ENCODE results near the gene CLEC2D.
"Not testable (repeated sequence)": the region's sequence is repeated elsewhere in the genome, so short reads cannot be mapped to it uniquely, and the experiment has no call there.

The CLEC2D gene

DNA sequence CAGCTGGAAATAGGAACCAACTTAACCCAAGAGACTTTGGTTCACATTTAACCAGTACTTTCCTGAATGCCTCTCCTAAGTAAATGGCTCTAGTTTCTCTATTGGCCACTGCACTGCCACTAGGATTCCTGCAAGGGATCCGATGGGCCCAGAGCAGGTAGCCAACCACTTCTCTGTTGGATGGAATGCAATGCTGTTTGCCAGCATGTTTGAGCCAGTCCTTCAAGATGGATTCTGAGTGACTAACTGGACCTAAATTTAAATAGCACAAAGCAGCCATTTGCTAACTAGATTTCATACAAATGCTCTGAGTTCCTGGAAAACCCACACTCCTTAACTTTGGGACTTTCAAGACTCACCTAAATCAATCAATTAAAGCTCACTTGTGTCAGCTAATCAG is 9.5 kb upstream of the CLEC2D start:
- DNase-seq: no peak

DNA sequence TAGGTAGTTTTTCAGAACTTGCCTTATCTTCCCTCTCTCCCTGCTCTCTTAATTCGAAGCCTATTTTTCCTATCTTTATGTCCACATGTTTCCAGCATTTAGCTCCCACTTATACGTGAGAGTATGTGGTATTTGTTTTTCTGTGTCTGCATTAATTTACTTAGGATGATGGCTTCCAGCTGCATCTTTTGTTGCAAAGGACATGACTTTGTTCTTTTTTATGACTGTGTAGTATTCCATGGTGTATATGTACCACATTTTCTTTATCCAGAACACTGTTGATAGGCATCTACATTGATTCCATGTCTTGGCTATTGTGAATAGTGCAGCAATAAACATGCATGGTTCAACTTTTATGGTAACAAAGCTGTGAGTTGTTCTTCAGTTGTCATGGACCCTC is 7.8 kb upstream of the CLEC2D start:
- no peak for DNase-seq

DNA sequence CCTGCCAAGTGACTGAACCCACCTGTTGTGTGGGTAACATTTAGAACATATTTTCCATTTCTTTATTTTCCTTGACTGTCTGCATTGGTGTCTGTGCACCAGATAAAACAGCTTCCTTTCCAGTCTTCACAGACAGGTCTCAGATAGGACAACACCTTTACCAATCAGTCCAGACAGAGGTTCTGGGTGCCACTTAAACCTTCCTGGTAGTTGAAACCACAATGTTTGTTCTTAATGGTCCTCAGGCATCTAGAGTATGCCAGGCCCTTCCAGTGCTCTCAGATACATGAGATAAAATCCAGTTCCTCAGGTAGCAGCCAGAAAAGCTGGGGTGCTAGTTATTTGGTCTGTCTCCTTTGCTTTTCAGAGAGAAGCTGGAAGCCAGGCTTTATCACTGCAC is 7.0 kb upstream of the CLEC2D start:
- DNase-seq: no peak

DNA sequence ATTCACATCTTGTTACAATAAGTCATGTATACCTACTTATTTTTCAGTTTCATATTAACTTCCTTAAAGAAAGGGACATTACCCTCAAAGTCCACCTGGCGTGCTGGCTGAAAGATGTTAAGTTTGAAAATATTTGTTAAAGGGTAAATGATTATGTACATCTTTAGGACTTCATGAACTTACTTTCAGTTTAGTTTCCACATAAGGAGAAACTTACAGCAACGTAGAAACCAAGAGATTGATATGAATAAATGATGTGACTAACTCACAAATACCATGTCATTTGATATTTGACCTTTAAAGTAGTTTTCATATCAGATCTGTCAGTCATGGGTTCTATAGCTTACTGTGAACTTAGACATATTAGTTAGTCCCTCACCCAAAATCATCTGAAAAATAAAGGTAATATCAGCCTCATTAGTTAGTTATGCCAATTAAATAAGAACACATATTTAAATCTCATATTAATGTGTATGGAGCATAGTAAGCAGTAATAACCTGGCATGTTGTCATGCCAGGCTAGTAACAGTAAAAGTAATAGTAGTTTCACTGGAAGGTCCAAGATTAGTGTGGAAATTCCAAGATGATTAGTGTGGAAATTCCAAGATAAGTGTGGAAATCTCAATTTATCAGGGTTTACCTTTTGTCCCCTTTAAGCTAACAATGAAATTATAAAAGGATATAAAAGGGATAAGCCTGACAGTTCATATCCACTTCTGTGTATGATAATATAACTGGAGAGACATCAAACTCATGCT is 1.9 kb upstream of the CLEC2D start:
- DNase-seq: no peak

DNA sequence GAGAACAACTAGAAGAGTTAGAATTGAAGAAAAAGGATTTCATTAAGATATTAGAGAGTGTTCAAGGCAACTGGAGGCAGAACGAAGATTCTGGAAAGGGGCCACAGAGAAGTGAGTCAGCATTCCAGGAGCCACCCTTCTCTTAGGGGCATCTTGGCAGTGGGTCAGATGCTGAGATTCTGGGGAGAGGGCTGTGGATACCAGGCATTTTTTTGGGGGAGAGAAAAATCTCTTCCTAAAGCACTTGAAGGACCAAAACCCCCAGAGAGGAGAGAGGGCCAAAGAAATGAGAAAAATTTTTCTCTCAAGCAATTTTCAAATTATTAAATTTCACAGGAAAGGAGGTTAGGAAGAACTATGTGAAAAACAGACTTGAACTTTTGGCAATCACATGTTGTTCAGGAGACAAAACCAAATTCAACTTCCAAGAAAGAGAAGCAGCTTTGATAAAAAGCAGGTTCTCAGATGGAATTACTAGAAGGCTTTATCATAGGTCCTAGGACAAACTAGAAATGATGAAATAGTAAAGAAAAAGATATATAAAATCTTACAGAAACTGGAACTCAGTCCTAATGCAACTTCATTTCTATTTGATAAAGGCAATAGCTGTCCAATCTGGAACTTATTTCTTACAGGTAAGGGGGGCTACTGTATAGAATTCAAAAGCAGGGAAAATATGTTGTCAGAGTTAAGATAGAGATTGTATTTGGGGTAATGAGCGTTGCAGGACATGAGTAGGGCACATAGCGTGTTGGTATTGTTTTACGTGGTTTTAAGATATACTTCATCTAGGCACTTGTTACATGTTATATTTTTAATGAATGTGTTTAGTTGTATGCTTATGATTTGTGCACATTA is 1.1 kb upstream of the CLEC2D start:
- no peak for DNase-seq

DNA sequence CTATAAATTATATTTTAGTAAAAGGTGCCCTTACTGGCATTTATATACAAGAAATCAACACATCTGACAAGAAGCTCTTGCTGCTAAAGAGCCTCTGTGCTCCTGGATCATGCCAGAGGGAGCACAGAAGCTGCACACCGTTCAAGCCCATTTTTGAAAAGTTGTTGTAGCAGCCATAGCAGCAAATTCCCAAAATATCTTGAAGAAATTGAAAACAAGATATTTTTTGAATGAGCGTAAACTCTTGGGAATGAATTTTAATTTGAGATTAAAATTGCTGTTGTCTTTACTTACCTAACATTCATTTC is 540 bp upstream of the CLEC2D start:
- DNase-seq: no peak

DNA sequence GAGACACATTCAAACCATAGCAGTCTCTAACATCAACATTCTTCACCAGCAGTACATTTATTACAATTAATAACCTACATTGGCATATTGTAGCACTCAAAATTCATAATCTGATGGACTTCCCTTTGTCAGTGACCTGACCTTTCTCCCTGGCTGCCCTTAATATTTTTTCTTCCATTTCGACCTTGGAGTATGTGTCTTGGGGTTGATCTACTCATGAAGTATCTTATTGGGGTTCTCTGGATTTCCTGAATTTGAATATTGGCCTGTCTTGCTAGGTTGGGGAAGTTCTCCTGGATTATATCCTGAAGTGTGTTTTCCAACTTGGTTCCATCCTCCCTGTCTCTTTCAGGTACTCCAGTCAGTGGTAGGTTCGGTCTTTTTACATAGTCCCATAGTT is 2.8 kb downstream of the CLEC2D start:
- DNase-seq: not testable (repeated sequence)

DNA sequence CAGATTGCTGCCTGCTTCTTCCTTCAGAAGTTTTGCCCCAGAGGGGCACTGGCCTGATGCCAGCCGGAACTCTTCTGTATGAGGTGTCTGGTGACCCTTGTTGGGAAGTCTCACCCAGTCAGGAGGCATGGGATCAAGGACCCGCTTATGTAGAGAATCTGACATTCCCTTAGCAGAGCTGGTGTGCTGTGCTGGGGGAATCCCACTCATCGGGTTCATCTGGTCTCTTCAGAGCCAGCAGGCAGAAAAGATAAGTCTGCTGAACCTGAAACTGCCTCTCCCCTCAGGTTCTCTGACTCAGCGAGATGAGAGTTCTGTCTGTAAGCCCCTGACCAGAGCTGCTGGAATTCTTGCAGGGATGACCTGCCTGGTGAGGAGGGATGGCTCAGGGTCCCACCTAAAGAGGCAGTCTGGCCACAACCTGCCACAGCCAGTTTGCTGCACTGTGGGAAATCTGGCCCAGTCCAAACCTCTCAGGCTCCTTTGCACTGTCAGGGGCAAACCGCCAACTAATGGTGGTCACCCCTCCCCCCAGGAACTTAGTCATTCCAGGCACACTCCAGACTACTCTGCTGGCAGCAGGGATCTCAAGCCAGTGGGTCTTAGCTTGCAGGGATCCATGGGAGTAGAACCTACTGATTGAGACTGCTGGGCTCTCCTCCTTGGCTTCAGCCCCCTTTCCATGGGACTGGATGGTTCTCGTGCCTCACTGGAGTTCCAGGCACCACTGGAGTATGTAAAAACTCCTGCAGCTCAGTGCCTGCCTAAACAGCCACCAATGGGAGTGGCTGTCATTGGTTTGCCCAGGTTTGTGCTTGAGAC is 4.1 kb downstream of the CLEC2D start:
- DNase-seq: peak; percentile 66

DNA sequence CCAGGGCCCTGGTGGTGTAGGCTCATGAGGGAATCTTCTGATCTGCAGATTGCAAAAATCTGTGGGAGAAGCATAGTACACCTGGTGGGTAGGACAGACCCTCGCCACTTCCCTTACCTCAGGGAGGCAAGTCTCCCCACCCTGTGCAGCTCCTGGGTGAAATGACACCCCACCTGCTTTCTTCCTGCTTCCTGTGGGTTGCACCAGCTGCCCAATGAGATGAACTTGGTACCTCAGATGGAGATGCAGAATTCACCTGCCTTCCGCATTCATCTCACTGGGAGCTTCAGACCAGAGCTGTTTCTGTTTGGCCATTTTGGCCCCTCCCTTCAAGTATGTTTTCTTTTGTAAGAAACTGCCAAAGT is 4.7 kb downstream of the CLEC2D start:
- DNase-seq: peak; percentile 48

DNA sequence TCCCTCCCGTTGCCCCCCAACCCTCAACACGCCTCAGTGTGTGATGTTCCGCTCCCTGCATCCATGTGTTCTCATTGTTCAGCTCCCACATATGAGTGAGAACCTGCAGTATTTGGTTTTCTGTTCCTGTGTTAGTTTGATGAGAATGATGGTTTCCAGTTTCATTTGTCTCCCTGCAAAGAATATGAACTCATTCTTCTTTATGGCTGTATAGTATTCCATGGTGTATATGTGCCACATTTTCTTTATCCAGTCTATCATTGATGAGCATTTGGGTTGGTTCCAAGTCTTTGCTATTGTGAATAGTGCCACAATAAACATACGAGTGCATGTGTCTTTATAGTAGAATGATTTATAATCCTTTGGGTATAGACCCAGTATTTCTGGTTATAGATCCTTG is 13.0 kb downstream of the CLEC2D start:
- not testable (repeated sequence) for DNase-seq

DNA sequence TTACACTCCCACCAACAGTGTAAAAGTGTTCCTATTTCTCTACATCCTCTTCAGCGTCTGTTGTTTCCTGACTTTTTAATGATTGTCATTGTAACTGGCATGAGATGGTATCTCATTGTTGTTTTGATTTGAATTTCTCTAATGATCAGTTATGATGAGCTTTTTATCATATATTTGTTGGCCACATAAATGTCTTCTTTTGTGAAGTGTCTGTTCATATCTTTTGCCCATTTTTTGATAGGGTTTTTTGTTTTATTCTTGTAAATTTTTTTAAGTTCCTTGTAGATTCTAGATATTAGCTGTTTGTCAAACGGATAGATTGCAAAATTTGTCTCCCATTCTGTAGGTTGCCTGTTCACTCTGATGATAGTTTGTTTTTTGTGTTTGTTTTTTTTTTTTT is 13.4 kb downstream of the CLEC2D start:
- not testable (repeated sequence) for DNase-seq

DNA sequence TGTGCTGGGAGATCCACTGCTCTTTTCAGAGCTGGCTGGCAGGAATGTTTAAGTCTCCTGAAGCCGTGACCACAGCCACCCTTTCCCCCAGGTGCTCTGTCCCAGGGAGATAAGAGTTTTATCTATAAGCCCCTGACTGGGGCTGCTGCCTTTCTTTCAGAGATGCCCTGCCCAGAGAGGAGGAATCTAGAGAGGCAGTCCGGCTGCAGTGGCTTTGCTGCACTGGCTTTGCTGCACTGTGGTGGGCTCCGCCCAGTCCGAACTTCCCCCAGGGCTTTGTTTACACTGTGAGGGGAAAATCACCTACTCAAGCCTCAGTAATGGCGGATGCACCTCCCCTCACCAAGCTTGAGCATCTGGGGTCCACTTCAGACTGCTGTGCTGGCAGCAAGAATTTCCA is 15.9 kb downstream of the CLEC2D start:
- DNase-seq: not testable (repeated sequence)

DNA sequence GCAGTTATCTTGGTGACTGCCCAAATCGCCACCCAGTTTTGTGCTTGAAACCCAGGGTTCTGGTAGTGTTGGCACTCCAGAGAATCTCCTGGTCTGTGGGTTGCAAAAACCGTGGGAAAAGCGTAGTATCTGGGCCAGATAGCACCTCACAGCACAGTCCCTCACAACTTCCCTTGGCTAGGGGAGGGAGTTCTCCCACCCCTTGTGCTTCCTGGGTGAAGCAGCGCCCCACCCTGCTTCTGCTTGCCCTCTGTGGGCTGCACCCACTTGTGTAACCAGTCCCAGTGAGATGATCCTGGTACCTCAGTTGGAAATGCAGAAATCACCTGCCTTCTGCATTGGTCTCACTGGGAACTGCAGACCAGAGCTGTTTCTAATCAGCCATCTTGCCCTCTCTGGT is 16.4 kb downstream of the CLEC2D start:
- DNase-seq: no peak

DNA sequence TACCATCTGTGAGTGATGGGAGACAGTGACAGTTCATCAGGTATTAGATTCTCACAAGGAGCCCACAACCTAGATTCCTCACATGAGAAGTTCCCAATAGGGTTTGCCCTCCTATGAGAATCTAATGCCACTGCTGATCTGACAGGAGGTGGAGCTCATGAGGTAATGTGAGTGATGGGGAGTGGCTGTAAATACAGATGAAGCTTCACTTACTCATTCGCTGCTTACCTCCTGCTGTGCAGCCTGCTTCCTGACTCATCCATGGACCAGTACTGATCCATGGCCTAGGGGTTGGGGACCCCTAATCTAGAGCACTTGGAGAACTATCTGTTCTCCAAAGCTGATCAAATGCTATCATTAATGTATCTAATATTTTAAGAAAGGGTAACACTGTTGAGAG is 17.7 kb downstream of the CLEC2D start:
- no peak for DNase-seq

DNA sequence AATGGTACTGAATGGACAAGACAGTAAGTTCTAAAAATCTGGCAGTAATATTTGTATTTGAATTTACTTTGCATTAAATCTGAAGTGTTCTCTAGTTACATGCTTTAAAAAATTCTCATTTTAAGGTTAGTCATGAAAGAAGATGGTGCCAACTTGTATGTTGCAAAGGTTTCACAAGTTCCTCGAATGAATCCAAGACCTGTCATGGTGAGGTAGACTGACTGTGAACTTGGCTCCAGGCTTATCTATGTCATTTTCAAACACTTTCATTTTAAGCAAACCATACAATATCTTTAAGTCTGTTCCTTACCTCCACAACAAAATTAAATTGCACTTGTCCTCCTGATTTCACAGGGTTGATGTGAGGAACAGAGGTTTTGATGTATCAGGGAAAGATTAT is 23.4 kb downstream of the CLEC2D start:
- DNase-seq: no peak

DNA sequence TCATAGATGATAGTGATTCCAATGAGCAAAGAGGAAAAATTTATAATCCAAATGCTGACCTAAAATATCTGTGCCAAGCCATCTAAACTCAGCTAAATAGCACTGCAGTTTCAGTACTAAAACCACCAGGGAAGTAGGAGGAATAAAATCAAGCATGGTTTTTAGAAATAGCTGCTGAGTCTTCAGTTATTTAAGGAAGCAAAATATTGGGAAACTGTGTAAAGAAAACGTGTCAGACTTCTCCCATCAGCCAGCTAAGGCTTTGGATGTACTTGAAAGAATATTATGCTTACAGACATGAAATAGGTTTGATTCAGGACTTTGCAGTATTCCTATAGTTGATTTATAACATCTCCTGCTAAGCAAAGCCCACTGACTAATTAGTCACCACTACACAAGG is 24.7 kb downstream of the CLEC2D start:
- no peak for DNase-seq

DNA sequence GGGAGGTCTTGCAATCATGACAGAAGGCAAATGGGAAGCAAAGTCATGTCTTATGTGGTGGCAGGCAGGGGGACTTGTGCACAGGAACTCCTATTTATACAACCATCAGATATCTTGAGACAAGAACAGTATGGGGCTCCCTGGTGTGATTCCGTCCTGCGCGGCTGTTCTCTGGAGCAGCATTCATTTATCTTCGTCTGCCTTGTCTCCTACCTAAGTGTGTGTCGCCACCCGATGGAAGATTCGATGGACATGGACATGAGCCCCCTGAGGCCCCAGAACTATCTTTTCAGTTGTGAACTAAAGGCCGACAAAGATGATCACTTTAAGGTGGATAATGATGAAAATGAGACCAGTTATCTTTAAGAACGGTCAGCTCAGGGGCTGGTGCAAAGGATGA is 25.6 kb downstream of the CLEC2D start:
- not testable (repeated sequence) for DNase-seq

DNA sequence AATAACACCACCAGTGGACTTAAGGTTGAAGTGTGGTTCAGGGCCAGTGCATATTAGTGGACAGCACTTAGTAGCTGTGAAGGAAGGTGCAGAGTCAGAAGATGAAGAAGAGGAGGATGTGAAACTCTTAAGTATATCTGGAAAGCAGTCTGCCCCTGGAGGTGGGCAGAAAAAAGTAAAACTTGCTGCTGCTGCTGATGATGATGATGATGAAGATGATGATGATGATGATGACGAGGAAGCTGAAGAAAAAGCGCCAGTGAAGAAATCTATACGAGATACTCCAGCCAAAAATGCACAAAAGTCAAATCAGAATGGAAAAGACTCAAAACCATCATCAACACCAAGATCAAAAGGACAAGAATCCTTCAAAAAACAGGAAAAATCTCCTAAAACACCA is 26.1 kb downstream of the CLEC2D start:
- DNase-seq: not testable (repeated sequence)

DNA sequence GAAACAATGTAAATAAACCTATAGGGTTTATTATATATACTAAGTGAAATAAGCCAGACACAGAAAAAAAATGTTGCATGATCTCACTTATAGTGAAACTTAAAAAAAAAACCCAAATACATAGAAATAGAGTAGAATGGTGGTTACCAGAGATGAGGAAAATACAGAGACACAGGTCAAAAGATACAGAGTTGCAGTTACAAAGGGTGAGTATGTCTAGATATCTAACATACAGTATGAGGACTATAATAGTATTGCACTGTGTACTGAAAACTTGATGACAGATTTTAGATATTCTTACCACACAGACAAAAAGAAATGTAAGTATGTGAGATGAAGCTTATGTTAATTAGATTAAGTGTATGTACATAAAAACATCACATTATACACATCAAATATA is 28.1 kb downstream of the CLEC2D start:
- DNase-seq: no peak

DNA sequence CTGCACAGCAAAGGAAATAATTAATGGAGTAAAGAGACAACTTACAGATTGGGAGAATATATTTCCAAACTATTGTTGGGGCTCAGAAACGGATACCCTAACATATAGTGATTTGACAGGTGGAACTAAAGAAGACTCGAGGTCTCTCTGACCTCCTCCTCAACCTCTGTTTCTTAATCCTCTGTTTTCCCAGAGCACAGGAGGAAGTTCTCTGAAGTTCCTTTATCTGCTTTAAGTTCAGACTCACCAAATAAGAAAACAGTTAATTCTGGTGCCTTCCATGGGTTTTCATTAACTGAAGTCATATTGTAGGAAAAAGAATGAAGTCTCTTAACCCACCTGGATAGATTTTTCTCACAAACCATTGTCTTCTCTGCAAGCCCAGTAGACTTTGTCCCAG is 29.2 kb downstream of the CLEC2D start:
- DNase-seq: no peak

DNA sequence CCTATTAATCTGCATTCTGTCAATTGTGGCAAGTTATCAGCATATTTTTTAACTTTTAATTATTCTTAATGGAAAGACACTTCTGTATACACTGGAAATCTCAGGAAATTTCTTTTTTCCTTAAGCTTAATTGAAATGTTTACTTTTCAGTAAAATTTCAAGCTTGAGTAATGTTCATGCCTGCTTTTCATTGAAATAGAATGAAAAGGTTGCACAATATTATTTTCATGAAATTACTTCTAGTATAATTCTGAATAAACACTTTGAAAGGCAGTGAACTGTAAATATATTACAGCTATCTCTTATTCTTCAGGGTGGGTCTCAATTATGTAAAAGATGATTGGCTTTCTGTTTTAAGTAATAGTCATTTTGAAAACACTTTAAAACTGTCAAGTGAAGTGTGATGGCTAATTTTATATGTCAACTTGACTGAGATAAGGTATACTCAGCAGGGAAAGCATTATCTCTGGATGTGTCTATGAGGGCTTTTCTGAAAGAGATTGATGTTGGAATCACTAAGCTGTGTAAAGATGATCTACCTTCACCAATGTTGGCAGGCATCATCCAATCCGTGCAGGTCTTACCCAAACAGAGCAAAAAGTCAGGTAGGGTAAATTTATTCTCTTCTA is 29.9 kb downstream of the CLEC2D start:
- no peak for DNase-seq

DNA sequence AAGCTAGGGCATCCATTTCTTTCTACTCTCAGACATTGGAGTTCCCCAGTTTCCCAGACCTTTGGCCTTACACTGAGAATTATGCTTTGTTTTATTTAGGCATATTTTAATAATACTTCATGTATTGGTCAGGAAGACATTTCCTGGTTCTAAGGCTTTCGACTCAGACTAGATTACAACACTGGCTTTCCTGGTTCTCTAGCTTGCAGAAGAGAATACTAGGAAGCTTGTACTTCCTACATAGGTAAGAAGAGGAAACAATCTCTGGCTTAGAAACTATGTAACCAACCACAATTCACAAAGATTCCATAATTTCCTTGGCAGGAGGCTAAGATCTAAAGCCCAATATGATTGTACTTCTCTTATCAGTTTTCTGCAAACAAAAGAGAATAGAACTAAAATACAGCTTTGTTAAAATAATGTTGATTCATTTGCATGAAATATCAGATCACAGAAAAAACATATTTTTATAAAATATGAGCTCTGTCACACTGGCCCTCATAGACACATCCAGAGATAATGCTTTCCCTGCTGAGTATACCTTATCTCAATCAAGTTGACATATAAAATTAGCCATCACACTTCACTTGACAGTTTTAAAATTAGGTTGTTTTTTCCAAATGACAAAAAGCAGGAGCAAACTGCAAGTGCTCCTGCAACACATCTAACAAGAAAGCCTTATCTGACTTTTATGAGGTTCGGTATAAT is 30.5 kb downstream of the CLEC2D start:
- DNase-seq: no peak

DNA sequence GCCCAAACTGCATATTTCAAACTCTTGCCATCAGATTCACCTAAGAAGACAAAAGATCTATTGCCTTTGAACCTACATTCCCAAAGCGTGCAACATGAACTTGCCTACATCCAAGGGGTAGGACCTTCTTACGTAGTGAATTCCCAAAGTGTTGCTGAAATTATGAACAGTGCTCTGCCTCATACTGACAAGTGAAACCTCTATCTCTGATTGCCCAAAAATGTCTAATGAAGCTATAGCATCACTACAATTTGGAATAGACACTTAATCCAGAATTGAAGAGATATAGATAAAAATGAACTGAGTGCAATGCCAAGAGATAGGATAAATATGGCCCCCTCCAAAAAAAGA is 31.1 kb downstream of the CLEC2D start:
- DNase-seq: no peak
